22Rv1 (cell line): Measurements from ENCODE around the gene MPZL2.

Experiments used
- CTCF ChIP-seq: fragments of 450-650 bp; IDR thresholded peaks from 2 replicates; pipeline ENCODE4 v1.5.1; 2017; ENCODE audit warnings: mild to moderate bottlenecking
- ZFX ChIP-seq: fragments of 450-650 bp; IDR thresholded peaks from 2 replicates; pipeline ENCODE4 v1.6.1; 2017; ENCODE audit warnings: antibody characterized with exemption, borderline replicate concordance

- no peak for TF ChIP-seq CTCF
- TF ChIP-seq ZFX: no peak
Measured at GRCh38 chr11:118251858-118252652, 12.0 kb downstream of the MPZL2 start, which contains the start of gene MPZL3.
